Measurements from ENCODE around the gene ZNF239.
"Not testable (repeated sequence)": the region's sequence is repeated elsewhere in the genome, so short reads cannot be mapped to it uniquely, and the experiment has no call there.

The ZNF239 gene

GRCh38 chr10:43574001-43574892 lies at the start of gene ZNF239:
Gene ZNF239, minus strand, starts transcription at chr10:43574616. Its CDS starts 16,537 bp downstream, at chr10:43558079.
- DNase-seq = peak; percentile 94

GRCh38 chr10:43623351-43623750 lies 48.9 kb upstream of the ZNF239 start:
- DNase-seq = no peak

GRCh38 chr10:43622038-43622437 lies 47.6 kb upstream of the ZNF239 start:
- no peak for DNase-seq

GRCh38 chr10:43619368-43619767 lies 45.0 kb upstream of the ZNF239 start:
- no peak for DNase-seq

- DNase-seq = no peak
Observed at GRCh38 chr10:43616697-43617370, 42.4 kb upstream of the ZNF239 start.

GRCh38 chr10:43610636-43611035 lies 36.2 kb upstream of the ZNF239 start:
- DNase-seq = no peak

- no peak for DNase-seq
Observed at GRCh38 chr10:43607199-43607573, 32.8 kb upstream of the ZNF239 start.

- DNase-seq = peak; percentile 81
Observed at GRCh38 chr10:43606323-43607198, 32.1 kb upstream of the ZNF239 start, which contains the start of gene ZNF485. Gene ZNF485, plus strand, starts transcription at chr10:43606438. Its CDS starts 613 bp downstream, at chr10:43607051.

- DNase-seq = no peak
Observed at GRCh38 chr10:43605850-43606322, 31.5 kb upstream of the ZNF239 start.

GRCh38 chr10:43601576-43601975 lies 27.2 kb upstream of the ZNF239 start:
- DNase-seq = not testable (repeated sequence)

- no peak for DNase-seq
Observed at GRCh38 chr10:43599333-43599732, 24.9 kb upstream of the ZNF239 start.

GRCh38 chr10:43598446-43598845 lies 24.0 kb upstream of the ZNF239 start:
- no peak for DNase-seq

- no peak for DNase-seq
Observed at GRCh38 chr10:43596546-43596945, 22.1 kb upstream of the ZNF239 start.

- no peak for DNase-seq
Observed at GRCh38 chr10:43595739-43596298, 21.4 kb upstream of the ZNF239 start.

GRCh38 chr10:43594944-43595589 lies 20.7 kb upstream of the ZNF239 start:
- no peak for DNase-seq

GRCh38 chr10:43591303-43591904 lies 17.0 kb upstream of the ZNF239 start:
- DNase-seq = no peak

GRCh38 chr10:43586730-43587115 lies 12.3 kb upstream of the ZNF239 start:
- not testable (repeated sequence) for DNase-seq

GRCh38 chr10:43585981-43586729 lies 11.7 kb upstream of the ZNF239 start:
- no peak for DNase-seq

GRCh38 chr10:43585046-43585445 lies 10.6 kb upstream of the ZNF239 start:
- no peak for DNase-seq

GRCh38 chr10:43584051-43584450 lies 9.6 kb upstream of the ZNF239 start:
- no peak for DNase-seq

- no peak for DNase-seq
Observed at GRCh38 chr10:43576580-43576979, 2.2 kb upstream of the ZNF239 start.

All from left hindlimb (tissue), 1 donor.